Measurements from ENCODE around the gene COL27A1. TPM values are rescaled to one million over a fixed set of nuclear protein-coding genes. Genes with fewer than 3 reads are reported as not detected.

The COL27A1 gene
- total RNA-seq, 1 donor from 2014 or later: 13.7 TPM

GRCh38 chr9:114258218-114258617, 102.9 kb downstream of the COL27A1 start:
- no peak overlapping the region for H3K4me3 ChIP-seq
- H3K27me3 ChIP-seq: no peaks in the 10 kb centered on the region
- no peaks in the 10 kb centered on the region for H3K36me3 ChIP-seq
- intact Hi-C loops (cut with DNase I): no loop called here
- H3K4me1 ChIP-seq: no peaks in the 10 kb centered on the region
- no peak overlapping the region for H3K27ac ChIP-seq
- ATAC-seq (no peak), DNase-seq (no peak)
- no peaks in the 10 kb centered on the region for H3K9me3 ChIP-seq
- TF ChIP-seq CTCF (IDR thresholded peaks at IDR 0.05): no peak

GRCh38 chr9:114258866-114259797, 103.8 kb downstream of the COL27A1 start:
- DNase-seq: no peak
- no peak for TF ChIP-seq CTCF (IDR thresholded peaks at IDR 0.05)
- no peak overlapping the region for H3K4me3 ChIP-seq
- H3K9me3 ChIP-seq: no peaks in the 10 kb centered on the region
- ATAC-seq: no peak
- no peaks in the 10 kb centered on the region for H3K36me3 ChIP-seq
- no peaks in the 10 kb centered on the region for H3K4me1 ChIP-seq
- intact Hi-C loops (cut with DNase I): no loop called here
- no peaks in the 10 kb centered on the region for H3K27me3 ChIP-seq
- H3K27ac ChIP-seq: no peak overlapping the region

GRCh38 chr9:114259798-114260523, 104.6 kb downstream of the COL27A1 start:
- H3K27me3 ChIP-seq: no peaks in the 10 kb centered on the region
- no peaks in the 10 kb centered on the region for H3K4me1 ChIP-seq
- no peak for TF ChIP-seq CTCF (IDR thresholded peaks at IDR 0.05)
- ATAC-seq (no peak), DNase-seq (no peak)
- intact Hi-C loops (cut with DNase I): no loop called here
- no peaks in the 10 kb centered on the region for H3K36me3 ChIP-seq
- no peak overlapping the region for H3K27ac ChIP-seq
- no peak overlapping the region for H3K4me3 ChIP-seq
- no peaks in the 10 kb centered on the region for H3K9me3 ChIP-seq

GRCh38 chr9:114261026-114261425, 105.7 kb downstream of the COL27A1 start:
- ATAC-seq: no peak
- Histone ChIP-seq H3K36me3 (no peaks in the 10 kb centered on the region), H3K4me1 (peaks cover 3% of the 10 kb centered on the region), H3K9me3 (no peaks in the 10 kb centered on the region), H3K4me3 (no peak overlapping the region), H3K27me3 (no peaks in the 10 kb centered on the region), H3K27ac (no peak overlapping the region)
- DNase-seq: no peak
- no peak for TF ChIP-seq CTCF (IDR thresholded peaks at IDR 0.05)
- intact Hi-C loops (cut with DNase I): no loop called here

- no peaks in the 10 kb centered on the region for H3K27me3 ChIP-seq
- ATAC-seq (no peak), DNase-seq (no peak)
- no peaks in the 10 kb centered on the region for H3K9me3 ChIP-seq
- H3K27ac ChIP-seq: no peak overlapping the region
- intact Hi-C loops (cut with DNase I): no loop called here
- no peak overlapping the region for H3K4me3 ChIP-seq
- no peak for TF ChIP-seq CTCF (IDR thresholded peaks at IDR 0.05)
- no peaks in the 10 kb centered on the region for H3K36me3 ChIP-seq
- peaks cover 3% of the 10 kb centered on the region for H3K4me1 ChIP-seq
Observed at GRCh38 chr9:114261987-114262386, 106.7 kb downstream of the COL27A1 start.

Data from upper lobe of right lung (tissue), 1 donor.